Activated CD8-positive, alpha-beta memory T cell treated with anti-CD3 and anti-CD28 coated beads, Interleukin-2, amount 10 ng/mL, durations not matched to agents 7 days and 5 days (primary cell): ENCODE measurements around the gene POLR3K. TPM values are rescaled to one million over a fixed set of nuclear protein-coding genes. Genes with fewer than 3 reads are reported as not detected.
A peak's percentile ranks its signal among the peaks of the same experiment; 100 is the strongest.

Experiments
- ATAC-seq: fragments of 150-1000 bp; cut with Tn5 transposase; one replicate; pipeline ENCODE4 v1.10.0; 2021; ENCODE audit warnings: moderate library complexity
- CTCF ChIA-PET: fragments of 350-600 bp; sonication (Branson Sonifier 250); formaldehyde crosslinking; loops from one replicate; lab custom pipeline; 2021; ENCODE audit warnings: antibody characterized with exemption; lab: Charles Lee
- DNase-seq: peaks from one replicate; pipeline ENCODE4 v3.0.0-alpha.2; 2020
- H3K27ac Mint-ChIP-seq: one replicate; pipeline ENCODE4 v1.8.0; 2021; ENCODE audit warnings: mild to moderate bottlenecking, mixed read lengths
- H3K27me3 Mint-ChIP-seq: one replicate; pipeline ENCODE4 v1.8.0; 2021; ENCODE audit warnings: mixed read lengths
- H3K36me3 Mint-ChIP-seq: one replicate; pipeline ENCODE4 v1.8.0; 2021; ENCODE audit warnings: mild to moderate bottlenecking, mixed read lengths
- H3K4me1 Mint-ChIP-seq: one replicate; pipeline ENCODE4 v1.8.0; 2021; ENCODE audit warnings: mixed read lengths
- H3K4me3 Mint-ChIP-seq: one replicate; pipeline ENCODE4 v1.8.0; 2021; ENCODE audit warnings: mild to moderate bottlenecking, moderate library complexity, mixed read lengths
- H3K9me3 Mint-ChIP-seq: one replicate; pipeline ENCODE4 v1.8.0; 2022; ENCODE audit warnings: low read depth, mixed read lengths
- total RNA-seq, 2 experiments: library from RNA; stranded (reverse); gene quantifications; one replicate each; pipeline ENCODE4 v1.2.3, GENCODE V29; 2021

The POLR3K gene
- total RNA-seq, 2 experiments from 2014 or later, result 40.4 to 53.1 TPM

GRCh38 chr16:86483-86952 lies 33.1 kb upstream of the POLR3K start:
- Mint-ChIP-seq H3K9me3 (no peaks in the 10 kb centered on the region), H3K4me1 (peaks cover 25% of the 10 kb centered on the region), H3K27ac (no peak overlapping the region), H3K4me3 (no peak overlapping the region), H3K27me3 (no peaks in the 10 kb centered on the region), H3K36me3 (peaks cover 11% of the 10 kb centered on the region)
- ATAC-seq (no peak), DNase-seq (no peak)
- CTCF ChIA-PET, result interaction anchor here (2.0 to 6.1 kb wide), 4 partner anchors 10 to 21 kb away, joined by 6 to 42 read pairs (median 24); no protein-coding TSS in a partner anchor

GRCh38 chr16:85865-86264 lies 32.5 kb upstream of the POLR3K start:
- Mint-ChIP-seq H3K36me3 (peaks cover 11% of the 10 kb centered on the region), H3K27ac (peak overlapping the region; percentile 40), H3K9me3 (no peaks in the 10 kb centered on the region), H3K4me1 (peaks cover 25% of the 10 kb centered on the region), H3K27me3 (no peaks in the 10 kb centered on the region), H3K4me3 (no peak overlapping the region)
- CTCF ChIA-PET, result interaction anchor here (3.1 to 6.1 kb wide), 3 partner anchors 11 to 21 kb away, joined by 10 to 42 read pairs (median 37); no protein-coding TSS in a partner anchor
- no peak for ATAC-seq
- DNase-seq, result no peak

- H3K4me3 Mint-ChIP-seq, result no peak overlapping the region
- no peaks in the 10 kb centered on the region for H3K27me3 Mint-ChIP-seq
- H3K27ac Mint-ChIP-seq, result peak overlapping the region; percentile 92
- CTCF ChIA-PET, result interaction anchor here (3.1 to 6.1 kb wide), 3 partner anchors 11 to 21 kb away, joined by 10 to 42 read pairs (median 37); no protein-coding TSS in a partner anchor
- peaks cover 9% of the 10 kb centered on the region for H3K36me3 Mint-ChIP-seq
- H3K4me1 Mint-ChIP-seq, result peaks cover 25% of the 10 kb centered on the region
- DNase-seq, result no peak
- no peaks in the 10 kb centered on the region for H3K9me3 Mint-ChIP-seq
- ATAC-seq, result no peak
Measured at GRCh38 chr16:85407-85782, 32.0 kb upstream of the POLR3K start.

- CTCF ChIA-PET, result interaction anchor here (0.8 to 6.1 kb wide), 5 partner anchors 11 to 22 kb away, joined by 6 to 42 read pairs (median 10); no protein-coding TSS in a partner anchor
- peak; percentile 89 for DNase-seq
- H3K27ac Mint-ChIP-seq, result peak overlapping the region; percentile 92
- peaks cover 9% of the 10 kb centered on the region for H3K36me3 Mint-ChIP-seq
- peak; percentile 86 for ATAC-seq
- no peak overlapping the region for H3K4me3 Mint-ChIP-seq
- H3K9me3 Mint-ChIP-seq, result no peaks in the 10 kb centered on the region
- peaks cover 25% of the 10 kb centered on the region for H3K4me1 Mint-ChIP-seq
- no peaks in the 10 kb centered on the region for H3K27me3 Mint-ChIP-seq
Measured at GRCh38 chr16:84718-85406, 31.5 kb upstream of the POLR3K start.

GRCh38 chr16:83781-84615 lies 30.6 kb upstream of the POLR3K start:
- Mint-ChIP-seq H3K9me3 (no peaks in the 10 kb centered on the region), H3K4me3 (peak overlapping the region; percentile 11), H3K27ac (peak overlapping the region; percentile 92), H3K27me3 (no peaks in the 10 kb centered on the region), H3K4me1 (peaks cover 32% of the 10 kb centered on the region), H3K36me3 (peaks cover 12% of the 10 kb centered on the region)
- ATAC-seq, result peak; percentile 25
- CTCF ChIA-PET, result interaction anchor here (0.5 to 6.1 kb wide), 5 partner anchors 10 to 138 kb away, joined by 3 to 42 read pairs (median 6); no protein-coding TSS in a partner anchor
- peak; percentile 61 for DNase-seq

- ATAC-seq (no peak), DNase-seq (no peak)
- H3K4me1 Mint-ChIP-seq, result peaks cover 35% of the 10 kb centered on the region
- H3K36me3 Mint-ChIP-seq, result peaks cover 12% of the 10 kb centered on the region
- H3K9me3 Mint-ChIP-seq, result no peaks in the 10 kb centered on the region
- CTCF ChIA-PET, result interaction anchor here (1.2 to 5.2 kb wide), 2 partner anchors 13 to 18 kb away, joined by 3 to 37 read pairs; no protein-coding TSS in a partner anchor
- H3K27ac Mint-ChIP-seq, result peak overlapping the region; percentile 92
- H3K4me3 Mint-ChIP-seq, result no peak overlapping the region
- no peaks in the 10 kb centered on the region for H3K27me3 Mint-ChIP-seq
Measured at GRCh38 chr16:83060-83603, 29.7 kb upstream of the POLR3K start.

GRCh38 chr16:79151-80054 lies 26.0 kb upstream of the POLR3K start:
- Mint-ChIP-seq H3K9me3 (no peaks in the 10 kb centered on the region), H3K4me1 (peaks cover 38% of the 10 kb centered on the region), H3K27me3 (peaks cover 6% of the 10 kb centered on the region), H3K36me3 (peaks cover 7% of the 10 kb centered on the region), H3K27ac (peak overlapping the region; percentile 86), H3K4me3 (peak overlapping the region; percentile 86)
- DNase-seq (no peak), ATAC-seq (no peak)
- CTCF ChIA-PET, result interaction anchor here (0.8 to 6.7 kb wide), 3 partner anchors 15 to 28 kb away, joined by 3 to 78 read pairs (median 30); no protein-coding TSS in a partner anchor

GRCh38 chr16:78444-79150 lies 25.2 kb upstream of the POLR3K start:
- peaks cover 14% of the 10 kb centered on the region for H3K27me3 Mint-ChIP-seq
- DNase-seq, result no peak
- H3K4me3 Mint-ChIP-seq, result peak overlapping the region; percentile 86
- peaks cover 3% of the 10 kb centered on the region for H3K36me3 Mint-ChIP-seq
- peak overlapping the region; percentile 86 for H3K27ac Mint-ChIP-seq
- H3K4me1 Mint-ChIP-seq, result peaks cover 30% of the 10 kb centered on the region
- CTCF ChIA-PET, result interaction anchor here (3.5 to 6.7 kb wide), 2 partner anchors 14 to 17 kb away, joined by 30 to 78 read pairs; no protein-coding TSS in a partner anchor
- ATAC-seq, result peak; percentile 24
- no peaks in the 10 kb centered on the region for H3K9me3 Mint-ChIP-seq

- peaks cover 3% of the 10 kb centered on the region for H3K36me3 Mint-ChIP-seq
- CTCF ChIA-PET, result interaction anchor here (1.4 to 6.7 kb wide), 4 partner anchors 13 to 284 kb away, joined by 3 to 78 read pairs (median 18); partner anchors contain the start of gene FAM234A
- peak within 1 kb of the TSS; percentile 86 for H3K27ac Mint-ChIP-seq
- DNase-seq (peak; percentile 88), ATAC-seq (peak; percentile 85)
- H3K4me1 Mint-ChIP-seq, result peaks cover 28% of the 10 kb centered on the region
- no peaks in the 10 kb centered on the region for H3K9me3 Mint-ChIP-seq
- peaks cover 19% of the 10 kb centered on the region for H3K27me3 Mint-ChIP-seq
- H3K4me3 Mint-ChIP-seq, result peak within 1 kb of the TSS; percentile 86
Measured at GRCh38 chr16:77807-78443, 24.5 kb upstream of the POLR3K start, which contains the start of gene MPG. MPG (plus strand) TSS chr16:78225; CDS start chr16:78310, 85 bp downstream.

GRCh38 chr16:77273-77806 lies 23.9 kb upstream of the POLR3K start:
- DNase-seq (peak; percentile 56), ATAC-seq (peak; percentile 47)
- CTCF ChIA-PET, result interaction anchor here (1.0 to 6.7 kb wide), 5 partner anchors 12 to 285 kb away, joined by 3 to 78 read pairs (median 5); partner anchors contain the start of gene FAM234A
- Mint-ChIP-seq H3K9me3 (no peaks in the 10 kb centered on the region), H3K36me3 (peaks cover 3% of the 10 kb centered on the region), H3K27ac (peak overlapping the region; percentile 76), H3K4me1 (peaks cover 29% of the 10 kb centered on the region), H3K27me3 (peaks cover 21% of the 10 kb centered on the region), H3K4me3 (peak overlapping the region; percentile 86)
